ENCODE data around the gene HDC.

- TF ChIP-seq PBX2 (CRISPR knock-in tag; IDR thresholded peaks at IDR 0.05), result no peak
- TF ChIP-seq JUN (CRISPR knock-in tag; IDR thresholded peaks at IDR 0.05), result no peak
- TF ChIP-seq HDAC2 (CRISPR knock-in tag; IDR thresholded peaks at IDR 0.05), result no peak
- no peak for TF ChIP-seq ZNF710 (CRISPR knock-in tag; IDR thresholded peaks at IDR 0.05; ENCODE audit: borderline replicate concordance)
- TF ChIP-seq CTCF (CRISPR knock-in tag; IDR thresholded peaks at IDR 0.05), result no peak
- TF ChIP-seq ZNF354B (CRISPR knock-in tag; IDR thresholded peaks at IDR 0.05), result no peak
- no peak for TF ChIP-seq POLR2AphosphoS2 (IDR thresholded peaks at IDR 0.05; ENCODE audit: low read depth, low read length)
- TF ChIP-seq ATF6 (CRISPR knock-in tag; conservative IDR thresholded peaks at IDR 0.05), result no peak
- no peak for TF ChIP-seq RFX5 (IDR thresholded peaks at IDR 0.05; ENCODE audit: low read depth, low read length)
- no peak for TF ChIP-seq ZNF768 (CRISPR knock-in tag; IDR thresholded peaks at IDR 0.05)
- TF ChIP-seq POLR2A (IDR thresholded peaks at IDR 0.05; ENCODE audit: insufficient read depth in 1 of 2, low read depth in 2 of 2, low read length in 2 of 2), result no peak
Observed at GRCh38 chr15:50206020-50206419, 59.5 kb downstream of the HDC start.
